Esophagus muscularis mucosa (tissue), 4 donors: ENCODE results near the gene PCDH9. TPM values are rescaled to one million over a fixed set of nuclear protein-coding genes. Genes with fewer than 3 reads are reported as not detected.

ENCODE experiments used
- DNase-seq: peaks from one replicate; pipeline ENCODE4 v3.0.0-alpha.2; 2017; ENCODE audit errors: extremely low spot score
- H3K27ac ChIP-seq, 4 donors: fragments of 200-600 bp; sonication (generic); replicated peaks in 1 of 4; 1 replicate in 3 of 4; 2 replicates in 1 of 4; pipeline ENCODE4 v1.5.1; 2016 to 2019; ENCODE audit warnings: mild to moderate bottlenecking in 1 of 4
- H3K27me3 ChIP-seq, 4 donors: fragments of 200-600 bp; sonication (generic); one replicate each; pipeline versions ENCODE4 v1.5.1 to v1.6.0; 2016 to 2019
- H3K36me3 ChIP-seq, 4 donors: fragments of 200-600 bp; sonication (generic); one replicate each; pipeline ENCODE4 v1.5.1; 2016 to 2019
- H3K4me1 ChIP-seq, 4 donors: fragments of 200-600 bp; sonication (generic); one replicate each; pipeline ENCODE4 v1.5.1; 2016 to 2019
- H3K4me3 ChIP-seq, 4 donors: fragments of 200-600 bp; sonication (generic); 1 replicate in 2 of 4; 2 replicates in 2 of 4; pipeline ENCODE4 v1.5.1; 2016 to 2019; ENCODE audit warnings: mild to moderate bottlenecking in 4 of 4, moderate library complexity in 1 of 4
- H3K9me3 ChIP-seq, 4 donors: fragments of 200-600 bp; sonication (generic); 1 replicate in 3 of 4; 2 replicates in 1 of 4; pipeline ENCODE4 v1.5.1; 2016 to 2019
- EP300 ChIP-seq: sonication (generic); formaldehyde crosslinking; IDR thresholded peaks from one replicate; pipeline ENCODE4 v1.6.1; 2017; ENCODE audit warnings: antibody characterized with exemption
- POLR2A ChIP-seq: fragments of 450-650 bp; IDR thresholded peaks from one replicate; pipeline ENCODE4 v1.6.1; 2017; ENCODE audit warnings: antibody characterized with exemption, moderate library complexity, mild to moderate bottlenecking, low read depth
- POLR2AphosphoS5 ChIP-seq, 2 donors: sonication (generic); formaldehyde crosslinking; IDR thresholded peaks; one replicate each; pipeline ENCODE4 v1.6.1; 2017; ENCODE audit warnings: antibody characterized with exemption in 2 of 2
- WGBS: methylation state at CpG from one replicate; pipeline ENCODE4 v1.1.5; 2018; 5-methylcytosine and 5-hydroxymethylcytosine counted together
- intact Hi-C: fragments of 100-400 bp; cut with DNase I; formaldehyde crosslinking; loops from one replicate; pipeline ENCODE4 v1.15.1; 2023
- total RNA-seq, 4 donors: library from RNA; depleted of rRNA; stranded (reverse); fragments of >200 nt; gene quantifications; one replicate each; pipeline versions ENCODE4 v1.1.0 to v1.2.1, GENCODE V29; 2016
- TF ChIP-seq, protein P1 (sequence below), 3 experiments: fragments of 200-600 bp in 2 of 3; fragments of 450-650 bp in 1 of 3; sonication (generic) in 2 of 3; IDR thresholded peaks; one replicate each; pipeline ENCODE4 v1.5.1; 2017 to 2019; ENCODE audit warnings: antibody characterized with exemption in 3 of 3, mild to moderate bottlenecking in 2 of 3, moderate library complexity in 1 of 3

The PCDH9 gene
- total RNA-seq, 4 donors from 2014 or later, result 33.8 to 81.8 (median 49.1) TPM

DNA sequence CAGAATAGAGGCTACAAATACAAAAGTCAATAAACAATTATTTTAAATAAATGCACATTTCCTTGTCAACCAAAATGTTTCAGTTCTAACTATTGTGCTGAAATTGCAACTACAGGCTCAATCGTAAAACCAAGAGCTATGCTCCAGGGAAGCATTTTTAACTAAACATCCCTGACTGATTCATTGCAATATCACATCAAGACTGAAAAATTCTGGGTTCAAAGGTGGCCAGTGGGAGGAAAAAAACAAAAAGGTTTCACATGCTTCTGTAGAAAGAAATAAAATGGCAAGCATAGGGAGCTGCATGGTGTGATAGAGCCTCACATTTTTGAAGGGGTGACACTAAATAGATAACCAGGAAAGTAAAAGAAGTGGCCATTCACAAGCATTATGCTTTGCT is 862.8 kb downstream of the PCDH9 start:
- DNase-seq, result no peak
- TF ChIP-seq, protein P1, sequence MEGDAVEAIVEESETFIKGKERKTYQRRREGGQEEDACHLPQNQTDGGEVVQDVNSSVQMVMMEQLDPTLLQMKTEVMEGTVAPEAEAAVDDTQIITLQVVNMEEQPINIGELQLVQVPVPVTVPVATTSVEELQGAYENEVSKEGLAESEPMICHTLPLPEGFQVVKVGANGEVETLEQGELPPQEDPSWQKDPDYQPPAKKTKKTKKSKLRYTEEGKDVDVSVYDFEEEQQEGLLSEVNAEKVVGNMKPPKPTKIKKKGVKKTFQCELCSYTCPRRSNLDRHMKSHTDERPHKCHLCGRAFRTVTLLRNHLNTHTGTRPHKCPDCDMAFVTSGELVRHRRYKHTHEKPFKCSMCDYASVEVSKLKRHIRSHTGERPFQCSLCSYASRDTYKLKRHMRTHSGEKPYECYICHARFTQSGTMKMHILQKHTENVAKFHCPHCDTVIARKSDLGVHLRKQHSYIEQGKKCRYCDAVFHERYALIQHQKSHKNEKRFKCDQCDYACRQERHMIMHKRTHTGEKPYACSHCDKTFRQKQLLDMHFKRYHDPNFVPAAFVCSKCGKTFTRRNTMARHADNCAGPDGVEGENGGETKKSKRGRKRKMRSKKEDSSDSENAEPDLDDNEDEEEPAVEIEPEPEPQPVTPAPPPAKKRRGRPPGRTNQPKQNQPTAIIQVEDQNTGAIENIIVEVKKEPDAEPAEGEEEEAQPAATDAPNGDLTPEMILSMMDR (IDR thresholded peaks at IDR 0.05), result no peak
- TF ChIP-seq EP300, result no peak
- no peak for TF ChIP-seq POLR2AphosphoS5 (IDR thresholded peaks at IDR 0.05)
- TF ChIP-seq POLR2A, result no peak
- Histone ChIP-seq H3K27me3 (no peaks in the 10 kb centered on the region), H3K9me3 (no peaks in the 10 kb centered on the region), H3K27ac (no peak overlapping the region), H3K36me3 (no peaks in the 10 kb centered on the region), H3K4me1 (no peaks in the 10 kb centered on the region), H3K4me3 (no peak overlapping the region)
- 87% methylated on average over 1 of the region's 1 CpG for WGBS
- intact Hi-C loops, result no loop called here

DNA sequence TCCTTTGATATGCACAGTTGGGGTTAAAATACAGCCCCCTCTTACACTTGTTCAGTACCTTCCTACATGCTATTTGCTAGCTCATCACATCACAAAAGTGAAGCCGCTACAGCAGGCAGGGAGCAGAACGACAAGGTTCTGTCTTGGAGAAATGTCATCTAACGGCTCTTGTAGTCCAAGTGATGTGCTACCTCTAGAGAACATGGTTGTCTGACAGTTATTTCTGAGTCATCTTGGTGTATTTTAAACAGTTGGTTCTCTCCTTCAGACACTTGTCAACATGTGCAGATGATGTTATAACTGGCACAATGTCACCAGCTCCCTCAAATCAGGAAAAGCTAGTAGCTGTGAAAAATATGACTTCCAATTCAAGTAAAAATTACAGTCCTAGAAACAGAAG is 865.0 kb downstream of the PCDH9 start:
- TF ChIP-seq, protein P1 (IDR thresholded peaks at IDR 0.05), result no peak
- TF ChIP-seq POLR2A (no peak), POLR2AphosphoS5 (IDR thresholded peaks at IDR 0.05) (no peak), EP300 (no peak)
- no peaks in the 10 kb centered on the region for H3K9me3 ChIP-seq
- intact Hi-C loops, result no loop called here
- no peak for DNase-seq
- H3K4me3 ChIP-seq, result no peak overlapping the region
- no peaks in the 10 kb centered on the region for H3K36me3 ChIP-seq
- H3K27me3 ChIP-seq, result no peaks in the 10 kb centered on the region
- WGBS, result 92% methylated on average over 3 of the region's 3 CpGs
- no peak overlapping the region for H3K27ac ChIP-seq
- peaks cover 0 to 5% (median 2%) of the 10 kb centered on the region in 4 donors for H3K4me1 ChIP-seq

DNA sequence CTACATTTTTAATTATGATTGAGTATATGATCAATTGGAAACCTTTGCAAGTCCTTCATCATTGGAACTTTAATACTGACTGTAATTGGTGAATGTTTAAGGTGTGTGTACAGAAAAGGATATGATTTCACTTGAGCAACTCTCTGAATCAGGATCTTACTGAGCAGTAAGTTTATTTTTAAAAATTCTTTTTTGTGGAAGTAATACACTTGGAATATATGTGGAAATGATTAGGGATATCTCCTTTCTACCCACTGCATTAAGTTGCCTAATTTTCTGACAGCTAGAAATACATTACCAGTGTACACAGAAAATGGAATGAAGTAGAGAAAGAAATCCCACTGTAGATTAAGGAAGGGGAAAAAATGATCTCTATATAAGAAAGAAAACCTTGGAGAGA is 865.8 kb downstream of the PCDH9 start:
- H3K4me1 ChIP-seq, result peaks cover 0 to 11% (median 9%) of the 10 kb centered on the region in 4 donors
- H3K9me3 ChIP-seq, result no peaks in the 10 kb centered on the region
- H3K27me3 ChIP-seq, result no peaks in the 10 kb centered on the region
- no peak overlapping the region for H3K4me3 ChIP-seq
- no peak for TF ChIP-seq POLR2A
- TF ChIP-seq POLR2AphosphoS5 (IDR thresholded peaks at IDR 0.05), result no peak
- TF ChIP-seq, protein P1 (IDR thresholded peaks at IDR 0.05), result no peak
- no peak for TF ChIP-seq EP300
- DNase-seq, result no peak
- intact Hi-C loops, result no loop called here
- no peaks in the 10 kb centered on the region for H3K36me3 ChIP-seq
- H3K27ac ChIP-seq, result no peak overlapping the region

DNA sequence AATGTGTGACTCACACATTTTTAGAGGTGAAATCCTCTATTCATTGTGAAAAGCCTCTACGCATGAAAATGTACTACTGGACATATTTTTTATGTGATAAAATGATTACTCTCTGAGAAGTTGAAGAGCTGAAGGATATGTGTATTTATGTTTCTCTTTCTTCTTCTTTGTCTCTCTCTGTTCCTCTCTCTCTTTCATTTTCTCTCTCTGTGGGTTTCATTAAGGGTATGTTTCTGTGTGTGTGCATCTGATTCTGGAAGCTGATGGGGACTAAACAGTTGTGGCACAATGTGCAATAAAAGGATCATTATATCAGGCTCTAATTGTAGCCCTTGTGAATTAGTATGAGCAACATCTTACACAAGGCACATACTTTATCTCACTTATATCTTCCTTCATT is 867.7 kb downstream of the PCDH9 start:
- Histone ChIP-seq H3K4me3 (no peak overlapping the region), H3K27ac (no peak overlapping the region), H3K27me3 (no peaks in the 10 kb centered on the region), H3K36me3 (no peaks in the 10 kb centered on the region), H3K4me1 (peaks cover 0 to 20% (median 12%) of the 10 kb centered on the region in 4 donors), H3K9me3 (no peaks in the 10 kb centered on the region)
- TF ChIP-seq POLR2A, result no peak
- no peak for TF ChIP-seq EP300
- TF ChIP-seq POLR2AphosphoS5 (IDR thresholded peaks at IDR 0.05), result no peak
- TF ChIP-seq, protein P1 (IDR thresholded peaks at IDR 0.05), result no peak
- no peak for DNase-seq
- intact Hi-C loops, result no loop called here
- 88% methylated on average over 1 of the region's 1 CpG for WGBS

DNA sequence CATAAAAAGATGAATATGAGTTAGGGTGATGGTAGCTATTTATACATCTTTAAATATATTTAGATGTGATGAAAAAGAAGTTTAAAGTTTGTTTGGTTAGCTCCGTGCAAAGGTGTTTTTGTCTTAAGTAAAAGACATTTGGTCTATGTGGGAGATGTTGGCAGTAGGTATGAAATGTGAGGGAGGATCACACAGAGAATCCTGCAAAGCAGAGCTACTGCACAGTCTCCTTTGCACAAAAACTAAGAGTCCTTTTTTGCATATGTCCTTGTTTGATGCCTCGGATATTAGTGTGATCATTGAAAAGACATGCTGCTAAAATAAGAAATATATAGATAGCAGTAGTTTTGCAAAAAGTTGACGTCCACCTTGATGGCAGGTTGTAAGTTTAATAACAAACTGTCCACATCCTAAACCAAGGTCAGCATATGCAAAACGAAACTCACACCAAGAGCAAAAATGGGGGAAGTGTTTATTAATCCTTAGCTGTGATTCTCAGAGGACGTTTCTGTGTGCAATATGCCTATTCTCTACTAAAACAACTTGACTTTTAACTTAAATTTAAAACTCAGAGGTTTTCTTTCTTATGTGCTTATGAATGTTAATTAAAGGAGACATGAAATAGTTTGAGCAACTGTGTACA is 870.1 kb downstream of the PCDH9 start:
- no peaks in the 10 kb centered on the region for H3K27me3 ChIP-seq
- no peaks in the 10 kb centered on the region for H3K9me3 ChIP-seq
- WGBS, result 53% methylated on average over 5 of the region's 5 CpGs
- H3K27ac ChIP-seq, result no peak overlapping the region
- TF ChIP-seq, protein P1 (IDR thresholded peaks at IDR 0.05), result no peak
- DNase-seq, result no peak
- no peaks in the 10 kb centered on the region for H3K36me3 ChIP-seq
- peaks cover 0 to 20% (median 12%) of the 10 kb centered on the region in 4 donors for H3K4me1 ChIP-seq
- no peak overlapping the region for H3K4me3 ChIP-seq
- intact Hi-C loops, result no loop called here
